HG03432 (cell line): Measurements from ENCODE around the gene GABARAP.

Experiments
- ATAC-seq: cut with Tn5 transposase; IDR thresholded peaks from one replicate; pipeline ENCODE4 v1.9.1; 2021; ENCODE audit warnings: mild to moderate bottlenecking, moderate library complexity; ENCODE audit not compliant: unreplicated experiment

Gene GABARAP

DNA sequence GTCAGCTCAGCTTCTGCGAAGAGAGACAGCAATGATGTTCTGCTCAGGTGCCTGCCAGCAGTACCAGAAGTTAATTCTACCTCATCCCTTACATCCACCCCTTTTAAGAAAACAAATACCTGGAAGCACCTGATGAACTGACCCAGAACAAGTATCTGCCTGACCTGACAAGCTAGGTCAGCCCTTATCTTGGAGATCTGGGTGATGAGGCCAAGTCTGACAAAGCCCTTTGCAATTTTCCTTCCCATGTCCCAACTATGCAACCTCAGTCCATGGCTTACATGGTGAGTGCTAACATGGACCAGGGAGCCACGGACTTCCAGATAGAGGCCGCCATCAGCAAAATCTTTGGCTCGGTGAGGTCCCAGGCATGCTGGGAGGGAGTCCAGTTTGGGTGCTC lies 18.9 kb downstream of the GABARAP start:
- no peak for ATAC-seq

- ATAC-seq: no peak
Observed at GRCh38 chr17:7222972-7223292, 19.3 kb downstream of the GABARAP start.

- ATAC-seq: no peak
Observed at GRCh38 chr17:7222093-7222971, 19.9 kb downstream of the GABARAP start.

- ATAC-seq: no peak
Observed at GRCh38 chr17:7221278-7222092, 20.8 kb downstream of the GABARAP start.

- no peak for ATAC-seq
Observed at GRCh38 chr17:7220593-7221277, 21.5 kb downstream of the GABARAP start.

DNA sequence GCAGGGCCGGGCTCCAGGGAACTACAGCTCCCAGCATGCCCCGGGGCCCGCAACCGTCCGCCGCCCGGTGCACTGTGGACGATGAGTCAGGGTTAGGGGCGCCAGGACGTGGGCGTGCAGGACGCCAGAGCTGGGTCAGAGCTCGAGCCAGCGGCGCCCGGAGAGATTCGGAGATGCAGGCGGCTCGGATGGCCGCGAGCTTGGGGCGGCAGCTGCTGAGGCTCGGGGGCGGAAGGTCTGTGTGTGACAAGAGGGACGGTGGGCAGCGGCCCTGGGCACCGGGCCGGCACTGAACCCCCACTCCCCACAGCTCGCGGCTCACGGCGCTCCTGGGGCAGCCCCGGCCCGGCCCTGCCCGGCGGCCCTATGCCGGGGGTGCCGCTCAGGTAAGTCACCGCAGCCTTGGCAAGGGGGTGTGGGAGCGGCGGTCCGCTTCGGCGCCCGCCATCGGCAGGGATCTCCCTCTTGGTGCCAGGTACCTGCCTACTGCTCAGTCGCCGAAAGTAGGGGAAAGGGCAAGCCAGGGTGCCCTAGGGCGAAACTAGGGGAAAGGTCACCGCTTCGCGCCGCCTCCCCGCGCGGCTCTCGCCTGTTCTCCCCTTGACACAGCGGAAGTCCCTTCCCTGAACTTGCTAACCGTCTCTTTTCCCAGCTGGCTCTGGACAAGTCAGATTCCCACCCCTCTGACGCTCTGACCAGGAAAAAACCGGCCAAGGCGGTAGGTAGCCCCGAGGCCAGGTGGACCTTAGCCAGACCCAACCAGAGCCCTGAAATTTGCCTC lies 22.2 kb downstream of the GABARAP start, which contains the start of the genes ACADVL and DLG4:
Gene ACADVL (plus strand): TSS at position 127 of the 781 bp plus-strand sequence. CDS start 47 bp downstream, at position 174.
Gene DLG4 (minus strand): TSS at position 25 of the 781 bp plus-strand sequence.
- ATAC-seq: peak; percentile 72

GRCh38 chr17:7219229-7219811 lies 22.9 kb downstream of the GABARAP start:
- ATAC-seq: no peak

GRCh38 chr17:7218758-7219157 lies 23.5 kb downstream of the GABARAP start:
- no peak for ATAC-seq

DNA sequence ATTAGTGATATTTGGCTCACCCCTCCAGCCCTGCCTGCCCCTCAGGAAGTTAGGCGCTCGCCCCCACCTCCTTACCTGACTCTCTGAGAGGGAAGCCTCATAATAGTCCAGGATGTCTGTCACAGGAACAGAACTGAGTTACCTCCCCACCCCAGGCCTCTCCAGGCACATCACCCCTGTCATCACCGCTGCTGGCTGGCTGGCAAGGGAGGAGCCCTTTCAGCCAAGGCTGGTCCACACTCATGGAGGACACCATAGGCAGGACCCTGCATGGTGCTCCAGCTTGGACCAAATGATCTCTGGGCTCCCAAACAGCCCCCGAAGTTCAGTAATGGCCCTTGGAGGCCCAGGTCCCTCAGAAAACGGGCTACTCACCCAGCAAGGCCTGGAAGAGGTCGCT lies 24.1 kb downstream of the GABARAP start:
- ATAC-seq: no peak

- ATAC-seq: no peak
Observed at GRCh38 chr17:7217113-7217987, 24.9 kb downstream of the GABARAP start.

DNA sequence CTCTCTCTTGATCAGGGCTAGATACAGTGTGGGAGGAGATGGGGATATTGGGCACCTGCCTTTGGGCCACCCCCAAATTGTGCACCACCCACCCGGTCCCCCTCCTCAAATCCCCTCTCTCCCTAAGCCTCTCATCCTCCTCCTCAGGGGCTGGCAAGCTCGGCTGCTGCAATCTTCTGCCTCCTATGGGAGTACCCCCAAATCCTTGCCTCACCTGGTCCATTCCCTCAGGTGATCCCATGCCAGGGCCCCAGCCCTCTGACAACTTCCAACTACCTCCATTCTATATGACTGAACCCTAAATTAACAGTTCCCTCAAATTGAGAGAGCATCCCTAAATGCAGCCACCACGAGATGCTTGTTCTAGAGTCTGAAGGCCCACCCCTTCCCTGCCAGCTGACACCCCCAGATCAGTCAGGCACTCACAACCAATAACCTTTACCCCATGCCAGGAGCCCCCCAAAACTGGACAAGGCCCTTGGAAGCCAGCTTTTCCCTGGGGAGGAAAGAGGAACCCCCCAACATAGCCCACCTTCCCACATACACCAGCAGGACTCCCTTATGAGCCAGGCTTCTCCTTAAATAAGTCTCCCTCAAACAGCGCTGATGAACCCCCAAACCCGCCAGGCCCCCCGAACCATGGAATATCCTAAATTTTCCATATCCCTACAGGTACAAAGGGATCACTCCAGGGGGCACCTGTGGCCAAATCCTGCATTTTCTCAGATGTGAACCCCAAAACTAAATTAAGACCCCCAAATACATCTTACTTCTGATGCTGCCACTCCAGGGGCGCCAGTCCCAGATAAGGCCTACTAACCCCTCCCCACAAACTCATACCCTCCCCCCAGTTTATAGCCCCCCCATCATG lies 25.8 kb downstream of the GABARAP start:
- ATAC-seq: no peak

- ATAC-seq: no peak
Observed at GRCh38 chr17:7215652-7216180, 26.5 kb downstream of the GABARAP start.

GRCh38 chr17:7215136-7215638 lies 27.1 kb downstream of the GABARAP start:
- no peak for ATAC-seq

DNA sequence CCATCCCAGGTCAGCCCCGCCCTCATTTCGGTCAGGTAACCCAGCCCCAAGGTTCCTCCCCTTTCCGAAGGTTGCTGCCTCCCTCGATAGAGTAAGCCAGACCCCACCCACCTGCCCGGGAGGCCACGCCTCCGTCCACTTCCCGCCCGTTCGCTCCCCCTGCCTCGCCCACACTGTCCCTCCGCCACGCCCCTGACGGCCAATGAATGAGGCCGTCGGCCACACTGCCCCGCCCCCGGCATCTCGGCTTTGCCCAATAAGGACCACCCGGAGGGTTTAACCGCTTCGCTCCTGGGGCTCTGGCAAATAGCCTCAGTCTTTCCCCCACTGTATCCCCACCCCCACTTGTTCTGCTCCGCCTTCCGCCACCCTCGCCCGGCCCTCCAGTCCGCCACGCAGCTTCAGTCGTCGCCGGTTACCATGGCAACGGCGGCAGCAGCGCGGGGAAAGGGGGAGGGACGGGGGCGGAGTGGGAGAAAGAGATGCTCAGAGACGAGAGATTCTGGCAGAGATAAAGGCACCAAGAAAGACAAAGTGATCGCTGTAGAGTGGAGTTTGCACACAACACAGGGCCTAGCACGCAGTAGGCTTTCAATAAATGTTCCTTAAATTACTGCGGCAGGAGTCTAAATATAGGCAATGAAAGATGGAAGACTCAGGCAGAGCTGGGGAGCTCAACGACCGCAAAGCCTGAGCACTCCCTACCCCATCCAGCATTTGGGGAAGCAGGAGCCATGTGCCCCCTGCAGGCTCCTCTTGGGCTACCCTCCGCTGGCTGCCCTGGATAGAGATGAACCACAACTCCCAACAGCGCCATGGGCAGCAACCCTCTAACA lies 27.7 kb downstream of the GABARAP start:
- ATAC-seq: peak; percentile 83

DNA sequence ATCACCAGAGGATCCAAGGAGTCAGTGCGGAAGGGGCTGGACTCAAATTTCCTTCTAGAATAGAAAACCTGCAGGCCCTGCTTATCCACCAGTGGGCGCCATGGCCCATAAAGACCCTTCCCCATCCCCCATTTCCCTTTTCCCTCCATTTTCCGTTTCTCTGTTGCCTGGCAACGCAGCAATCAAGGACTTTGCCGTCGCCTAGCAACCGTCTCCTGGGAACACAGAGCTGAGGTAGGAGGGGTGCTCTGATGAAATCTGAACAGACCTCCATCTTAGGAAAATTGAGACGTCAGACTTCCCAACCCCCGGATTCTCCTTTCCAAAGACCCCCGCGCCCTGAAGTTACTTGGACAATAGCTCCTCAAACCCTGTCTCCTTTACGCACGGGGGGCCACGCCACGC lies 28.4 kb downstream of the GABARAP start:
- ATAC-seq: no peak

DNA sequence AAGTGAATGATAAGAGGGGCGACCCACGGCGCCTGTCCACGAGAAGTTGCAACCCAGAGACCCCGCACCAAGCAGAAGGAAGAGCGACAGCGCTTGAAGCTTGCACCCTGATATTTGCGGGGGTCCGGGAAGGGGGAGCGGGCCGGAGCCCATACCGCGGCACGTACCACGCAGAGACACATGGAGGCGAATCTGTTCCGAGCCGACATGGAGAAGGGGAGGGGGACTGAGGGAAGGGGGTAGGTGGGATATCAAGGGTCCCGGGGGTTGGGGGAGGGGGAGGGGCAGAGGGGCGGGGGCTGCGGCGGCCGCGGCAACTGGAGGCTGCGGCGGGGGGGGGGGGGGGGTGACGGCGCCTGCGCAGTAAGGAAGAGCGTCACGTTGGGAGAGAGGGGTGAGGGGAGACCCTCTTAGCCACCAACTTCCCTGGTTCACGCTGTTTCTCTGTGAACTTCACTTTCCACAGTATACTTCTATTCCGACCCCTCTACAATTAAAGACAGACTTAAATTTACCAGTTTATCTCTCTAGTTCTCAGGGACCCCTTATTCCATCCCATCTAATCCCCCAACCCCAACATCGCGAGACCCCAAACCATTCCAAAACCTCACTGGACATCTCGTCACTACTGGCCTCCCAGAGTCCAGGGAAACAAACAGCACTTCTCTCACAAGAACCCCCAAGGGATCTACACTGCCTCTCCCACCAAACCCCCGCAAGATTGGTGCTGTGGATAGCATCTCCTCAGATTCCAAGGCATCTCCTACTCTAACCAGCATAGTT lies 30.6 kb downstream of the GABARAP start:
- no peak for ATAC-seq
